ENCODE results near the gene KCNQ1. TPM values are rescaled to one million over a fixed set of nuclear protein-coding genes. Genes with fewer than 3 reads are reported as not detected.

The KCNQ1 gene
- total and polyA plus RNA-seq, 2 donors (not counting 3 experiments of a cell fraction or from before 2014, with no cell fraction given): 0.07 to 0.09 TPM

GRCh38 chr11:2767801-2768200, 323.0 kb downstream of the KCNQ1 start:
- no peak for FAIRE-seq
- POLR2A ChIA-PET: no interaction called here

More at GRCh38 chr11:2767801-2768200, 323.0 kb downstream of the KCNQ1 start:
- H3K79me2 ChIP-seq (ENCODE audit: control insufficient read depth, insufficient read depth, low read length): no peaks in the 10 kb centered on the region
- H3K27ac ChIP-seq (ENCODE audit: insufficient read depth, low read depth, low read length): no peak overlapping the region
- H3K36me3 ChIP-seq (ENCODE audit: control insufficient read depth in 2 of 2, extremely low read depth in 1 of 2, insufficient read depth in 2 of 2, low read length in 2 of 2): no peaks in the 10 kb centered on the region
- TF ChIP-seq CTCF (IDR thresholded peaks at IDR 0.05; ENCODE audit: extremely low read depth in 1 of 2, insufficient read depth in 1 of 2, low read depth in 1 of 2, low read length in 2 of 2): no peak
- TF ChIP-seq FOS (IDR thresholded peaks at IDR 0.05; ENCODE audit: borderline replicate concordance, insufficient read depth, low read length): no peak
- no peak for TF ChIP-seq POLR2A (IDR thresholded peaks at IDR 0.05; ENCODE audit: low read depth, low read length)
- TF ChIP-seq MAX (IDR thresholded peaks at IDR 0.05; ENCODE audit: insufficient read depth, insufficient read length): no peak
- no peak for TF ChIP-seq MYC (IDR thresholded peaks at IDR 0.05; ENCODE audit: low read depth, low read length)
- no peak for TF ChIP-seq JUN (IDR thresholded peaks at IDR 0.05; ENCODE audit: borderline replicate concordance, insufficient read depth, insufficient read length, low read depth)
- no peaks in the 10 kb centered on the region for H4K20me1 ChIP-seq (replicated peaks; ENCODE audit: control insufficient read depth, extremely low read depth, insufficient read depth, low read length)
- H3K9me1 ChIP-seq (replicated peaks; ENCODE audit: control insufficient read depth, extremely low read depth, insufficient read depth, low read length): no peaks in the 10 kb centered on the region
- H3K4me2 ChIP-seq (ENCODE audit: insufficient read depth, low read length): no peak overlapping the region
- no peak overlapping the region for H2AFZ ChIP-seq (ENCODE audit: low read depth, low read length)
- BruUV-seq (replicated peaks): no TSS peak
- intact Hi-C loops (cut with micrococcal nuclease) (no loop called here), dilution Hi-C loops (cut with MboI; ENCODE audit: extremely low pct_ligation_motif_present, low sequenced_read_pairs) (no loop called here)
- CTCF ChIA-PET: no interaction called here
- peaks cover 0 to 2% of the 10 kb centered on the region in 2 experiments for H3K27me3 ChIP-seq (ENCODE audit: control insufficient read depth in 2 of 2, insufficient read depth in 2 of 2, low read length in 2 of 2)
- H3K4me3 ChIP-seq (replicated peaks in 1 of 3; ENCODE audit: insufficient read depth in 1 of 3, low read depth in 1 of 3, low read length in 3 of 3): no peak overlapping the region
- H3K9me3 ChIP-seq (replicated peaks; ENCODE audit: control insufficient read depth, insufficient read depth, low read length): no peaks in the 10 kb centered on the region
- no peak overlapping the region for H3K9ac ChIP-seq (replicated peaks; ENCODE audit: extremely low read depth, insufficient read depth, low read length)
- H3K4me1 ChIP-seq (ENCODE audit: control insufficient read depth, extremely low read depth, insufficient read depth, low read length): no peaks in the 10 kb centered on the region
- DNase-seq (ENCODE audit: low read depth, low spot score): no peak
